Upper lobe of left lung (tissue), 6 donors: ENCODE data around the gene XDH. TPM values are rescaled to one million over a fixed set of nuclear protein-coding genes. Genes with fewer than 3 reads are reported as not detected.

ENCODE experiments used
- ATAC-seq, 2 donors: fragments of 200-7000 bp; cut with Tn5 transposase; one replicate each; pipeline ENCODE4 v1.9.1; 2022; ENCODE audit warnings: mild to moderate bottlenecking in 2 of 2, moderate library complexity in 2 of 2; ENCODE audit not compliant: low FRiP score in 2 of 2
- DNase-seq, 2 donors: peaks; one replicate each; pipeline ENCODE4 v3.0.0-alpha.2; 2019 to 2020
- H3K27ac ChIP-seq, 4 donors: fragments of 200-600 bp; sonication (generic); one replicate each; pipeline ENCODE4 v1.5.1; 2016 to 2019
- H3K27me3 ChIP-seq, 4 donors: fragments of 200-600 bp; sonication (generic); one replicate each; pipeline ENCODE4 v1.5.1; 2017 to 2019
- H3K36me3 ChIP-seq, 4 donors: fragments of 200-600 bp; sonication (generic); one replicate each; pipeline ENCODE4 v1.5.1; 2016 to 2019
- H3K4me1 ChIP-seq, 4 donors: fragments of 200-600 bp; sonication (generic); one replicate each; pipeline ENCODE4 v1.5.1; 2018 to 2019
- H3K4me3 ChIP-seq, 4 donors: fragments of 200-600 bp; sonication (generic); one replicate each; pipeline ENCODE4 v1.5.1; 2017 to 2019; ENCODE audit warnings: mild to moderate bottlenecking in 2 of 4, moderate library complexity in 1 of 4
- H3K9me3 ChIP-seq, 4 donors: fragments of 200-600 bp; sonication (generic); one replicate each; pipeline ENCODE4 v1.5.1; 2018 to 2019
- EP300 ChIP-seq, 4 donors: sonication (generic); formaldehyde crosslinking; IDR thresholded peaks; one replicate each; pipeline ENCODE4 v1.5.1; 2017; ENCODE audit warnings: antibody characterized with exemption in 4 of 4, control low read depth in 2 of 4
- POLR2A ChIP-seq, 4 donors: fragments of 450-650 bp; IDR thresholded peaks; one replicate each; pipeline ENCODE4 v1.5.1; 2016 to 2017; ENCODE audit warnings: antibody characterized with exemption in 4 of 4, mild to moderate bottlenecking in 2 of 4
- POLR2AphosphoS5 ChIP-seq, 2 donors: sonication (generic); formaldehyde crosslinking; IDR thresholded peaks; one replicate each; pipeline ENCODE4 v1.5.1; 2017; ENCODE audit warnings: antibody characterized with exemption in 2 of 2
- WGBS, 2 donors: methylation state at CpG; one replicate each; pipeline ENCODE4 v1.1.5; 2017 to 2018; 5-methylcytosine and 5-hydroxymethylcytosine counted together
- total RNA-seq, 6 donors: library from RNA; depleted of rRNA in 4 of 6; stranded (reverse); fragments of >200 nt in 4 of 6; gene quantifications; one replicate each; pipeline versions ENCODE4 v1.1.0 to v1.2.1, GENCODE V29; 2016 to 2021
- TF ChIP-seq, protein P1 (sequence below), 6 experiments: fragments of 450-650 bp in 4 of 6; fragments of 200-600 bp in 2 of 6; sonication (generic) in 2 of 6; IDR thresholded peaks; one replicate each; pipeline ENCODE4 v1.5.1; 2016 to 2019; ENCODE audit warnings: antibody characterized with exemption in 6 of 6
- donor health status: DM: no; HTN: no; CAD: no; lungs with moderate emphysema.
- donor health status: DM: no; HTN: yes; CAD: no; lungs with severe emphysema.

The XDH gene
- total RNA-seq, 6 donors from 2014 or later = 0.30 to 2.9 (median 0.67) TPM; not detected in 1

DNA sequence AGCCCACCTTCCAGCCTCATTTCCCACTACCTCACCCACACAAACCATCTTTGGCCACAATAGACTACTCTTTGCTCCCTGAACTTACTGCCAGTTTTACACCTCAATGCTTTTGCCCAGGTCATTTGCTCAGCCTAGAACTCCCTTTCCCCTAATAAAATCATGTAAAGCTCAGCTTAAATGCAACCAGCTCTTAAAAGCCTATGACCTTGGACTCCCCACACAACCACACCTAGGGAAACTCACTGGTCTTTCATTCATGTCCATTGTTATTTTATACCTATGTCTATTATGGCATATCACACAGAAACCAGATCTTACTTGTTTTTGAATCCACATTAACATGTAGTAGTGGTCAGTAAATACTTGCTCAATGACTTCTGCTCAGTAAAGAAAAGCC is 14.5 kb upstream of the XDH start:
- ATAC-seq = no peak
- Histone ChIP-seq H3K4me3 (no peak overlapping the region), H3K36me3 (no peaks in the 10 kb centered on the region), H3K4me1 (no peaks in the 10 kb centered on the region), H3K27me3 (no peaks in the 10 kb centered on the region), H3K27ac (no peak overlapping the region), H3K9me3 (no peaks in the 10 kb centered on the region)
- TF ChIP-seq POLR2A (IDR thresholded peaks at IDR 0.05) = no peak
- no peak for TF ChIP-seq EP300 (IDR thresholded peaks at IDR 0.05)
- TF ChIP-seq, protein P1, sequence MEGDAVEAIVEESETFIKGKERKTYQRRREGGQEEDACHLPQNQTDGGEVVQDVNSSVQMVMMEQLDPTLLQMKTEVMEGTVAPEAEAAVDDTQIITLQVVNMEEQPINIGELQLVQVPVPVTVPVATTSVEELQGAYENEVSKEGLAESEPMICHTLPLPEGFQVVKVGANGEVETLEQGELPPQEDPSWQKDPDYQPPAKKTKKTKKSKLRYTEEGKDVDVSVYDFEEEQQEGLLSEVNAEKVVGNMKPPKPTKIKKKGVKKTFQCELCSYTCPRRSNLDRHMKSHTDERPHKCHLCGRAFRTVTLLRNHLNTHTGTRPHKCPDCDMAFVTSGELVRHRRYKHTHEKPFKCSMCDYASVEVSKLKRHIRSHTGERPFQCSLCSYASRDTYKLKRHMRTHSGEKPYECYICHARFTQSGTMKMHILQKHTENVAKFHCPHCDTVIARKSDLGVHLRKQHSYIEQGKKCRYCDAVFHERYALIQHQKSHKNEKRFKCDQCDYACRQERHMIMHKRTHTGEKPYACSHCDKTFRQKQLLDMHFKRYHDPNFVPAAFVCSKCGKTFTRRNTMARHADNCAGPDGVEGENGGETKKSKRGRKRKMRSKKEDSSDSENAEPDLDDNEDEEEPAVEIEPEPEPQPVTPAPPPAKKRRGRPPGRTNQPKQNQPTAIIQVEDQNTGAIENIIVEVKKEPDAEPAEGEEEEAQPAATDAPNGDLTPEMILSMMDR (IDR thresholded peaks at IDR 0.05) = no peak
- TF ChIP-seq POLR2AphosphoS5 (IDR thresholded peaks at IDR 0.05) = no peak
- no peak for DNase-seq

DNA sequence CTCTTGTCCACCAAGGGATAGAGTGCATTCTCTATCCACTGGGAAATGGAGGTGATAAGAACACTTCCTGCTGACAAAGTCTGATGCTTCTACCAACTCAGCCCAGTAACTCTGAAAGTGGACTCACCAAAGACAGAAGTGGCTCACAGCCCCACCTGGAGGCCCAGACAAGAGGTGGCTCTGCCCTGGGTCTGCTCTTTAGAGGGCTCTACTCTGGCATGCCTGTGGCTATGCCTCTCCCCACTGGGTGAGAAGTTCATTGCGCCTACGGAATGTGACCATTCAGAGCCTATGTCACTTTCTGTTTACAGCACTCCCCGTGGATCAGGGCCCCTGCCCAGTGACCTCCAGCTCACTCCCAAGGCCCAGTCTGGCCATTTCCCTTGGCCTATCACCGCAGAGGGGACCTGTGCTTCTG is 13.5 kb upstream of the XDH start:
- Histone ChIP-seq H3K27ac (no peak overlapping the region), H3K4me1 (no peaks in the 10 kb centered on the region), H3K27me3 (no peaks in the 10 kb centered on the region), H3K9me3 (no peaks in the 10 kb centered on the region), H3K4me3 (no peak overlapping the region), H3K36me3 (no peaks in the 10 kb centered on the region)
- TF ChIP-seq POLR2A (IDR thresholded peaks at IDR 0.05) (no peak), POLR2AphosphoS5 (IDR thresholded peaks at IDR 0.05) (no peak), EP300 (IDR thresholded peaks at IDR 0.05) (no peak)
- TF ChIP-seq, protein P1 (IDR thresholded peaks at IDR 0.05) = no peak
- no peak for DNase-seq
- 77 to 78% methylated on average over 3 to 4 of the region's 4 CpGs for WGBS, 2 donors
- ATAC-seq = no peak

DNA sequence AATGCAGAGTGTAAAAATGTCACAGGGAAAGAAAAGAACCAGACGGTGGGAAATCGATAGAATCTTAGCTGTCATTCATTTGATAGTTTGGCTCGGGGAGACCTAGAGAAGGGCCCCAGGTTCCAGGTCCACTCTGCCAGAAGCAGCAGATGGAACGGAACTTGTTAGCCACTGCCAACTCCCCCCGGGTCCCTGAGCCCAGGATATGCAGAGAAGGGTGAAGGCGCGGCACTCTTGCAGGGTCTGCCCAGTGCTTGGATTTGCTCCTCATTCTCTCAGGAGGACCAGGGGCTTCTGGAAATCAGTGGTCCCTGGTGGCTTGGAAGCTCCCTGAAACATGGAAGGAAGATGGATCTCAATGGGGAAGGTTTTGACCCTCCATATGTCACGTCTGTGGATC is 11.6 kb upstream of the XDH start:
- Histone ChIP-seq H3K4me1 (no peaks in the 10 kb centered on the region), H3K27me3 (no peaks in the 10 kb centered on the region), H3K4me3 (no peak overlapping the region), H3K27ac (no peak overlapping the region), H3K9me3 (no peaks in the 10 kb centered on the region), H3K36me3 (no peaks in the 10 kb centered on the region)
- DNase-seq (no peak), ATAC-seq (no peak)
- WGBS, 2 donors = 90 to 92% methylated on average over 8 of the region's 8 CpGs
- TF ChIP-seq, protein P1 (IDR thresholded peaks at IDR 0.05) = no peak
- TF ChIP-seq EP300 (IDR thresholded peaks at IDR 0.05) = no peak
- no peak for TF ChIP-seq POLR2A (IDR thresholded peaks at IDR 0.05)
- TF ChIP-seq POLR2AphosphoS5 (IDR thresholded peaks at IDR 0.05) = no peak

DNA sequence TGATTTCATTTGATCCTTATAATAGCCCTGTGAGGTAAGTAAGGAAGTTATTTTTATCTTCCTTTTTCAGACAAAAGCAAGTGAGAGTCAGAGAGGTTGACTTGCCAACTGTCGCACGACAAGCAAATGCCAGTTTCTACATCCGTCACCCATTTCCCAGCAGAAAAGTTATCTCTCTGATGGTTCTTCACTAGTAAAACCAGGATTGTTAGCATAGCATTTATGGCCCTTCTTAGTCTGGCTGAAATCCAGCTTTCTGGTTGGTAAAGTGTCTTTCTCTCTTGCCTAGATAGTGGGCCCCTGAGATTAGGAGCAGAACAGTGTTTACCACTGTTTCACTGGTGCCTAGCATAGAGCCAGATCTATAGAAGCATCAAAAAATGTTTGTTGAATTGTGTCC is 7.1 kb upstream of the XDH start:
- 96 to 97% methylated on average over 3 of the region's 3 CpGs for WGBS, 2 donors
- Histone ChIP-seq H3K4me1 (no peaks in the 10 kb centered on the region), H3K27me3 (no peaks in the 10 kb centered on the region), H3K9me3 (peaks cover 8 to 15% (median 8%) of the 10 kb centered on the region in 4 donors), H3K36me3 (no peaks in the 10 kb centered on the region), H3K4me3 (no peak overlapping the region), H3K27ac (no peak overlapping the region)
- ATAC-seq (no peak), DNase-seq (no peak)
- no peak for TF ChIP-seq POLR2A (IDR thresholded peaks at IDR 0.05)
- TF ChIP-seq POLR2AphosphoS5 (IDR thresholded peaks at IDR 0.05) = no peak
- TF ChIP-seq, protein P1 (IDR thresholded peaks at IDR 0.05) = no peak
- TF ChIP-seq EP300 (IDR thresholded peaks at IDR 0.05) = no peak

DNA sequence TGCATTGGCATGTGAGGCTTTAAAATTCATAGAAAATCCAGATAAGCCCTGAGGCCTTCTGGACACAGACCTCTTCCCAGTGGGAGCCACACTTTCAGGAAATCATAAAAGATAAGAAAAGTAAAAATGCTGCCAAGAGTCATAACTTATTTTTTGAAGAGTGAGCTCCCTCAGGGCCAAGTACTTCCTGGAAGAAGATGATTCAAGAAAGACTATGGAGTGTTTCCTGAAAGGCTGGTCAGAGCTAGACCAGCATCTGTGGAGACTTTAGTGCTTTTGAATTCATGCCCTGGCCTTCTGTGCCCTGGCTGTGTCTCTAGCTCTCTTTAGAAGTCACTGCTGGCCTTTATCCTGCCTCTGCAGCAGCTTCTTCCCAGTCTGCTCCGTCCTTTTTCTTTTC is 6.4 kb upstream of the XDH start:
- Histone ChIP-seq H3K27me3 (no peaks in the 10 kb centered on the region), H3K9me3 (peaks cover 8 to 15% (median 8%) of the 10 kb centered on the region in 4 donors), H3K27ac (no peak overlapping the region), H3K4me1 (no peaks in the 10 kb centered on the region), H3K36me3 (no peaks in the 10 kb centered on the region), H3K4me3 (no peak overlapping the region)
- no peak for TF ChIP-seq POLR2AphosphoS5 (IDR thresholded peaks at IDR 0.05)
- TF ChIP-seq POLR2A (IDR thresholded peaks at IDR 0.05) = no peak
- TF ChIP-seq EP300 (IDR thresholded peaks at IDR 0.05) = no peak
- TF ChIP-seq, protein P1 (IDR thresholded peaks at IDR 0.05) = no peak
- no peak for ATAC-seq
- DNase-seq = no peak
- 65 to 69% methylated on average over 1 of the region's 1 CpG for WGBS, 2 donors
